Glutamatergic neuron (in vitro differentiated cells): ENCODE data around the gene KCP. TPM values are rescaled to one million over a fixed set of nuclear protein-coding genes. Genes with fewer than 3 reads are reported as not detected.

Experiments used
- DNase-seq: peaks from one replicate; pipeline ENCODE4 v3.0.0; 2022
- H3K27ac Mint-ChIP-seq: one replicate; pipeline ENCODE4 v1.8.0; 2020; ENCODE audit warnings: mild to moderate bottlenecking, mixed read lengths, inconsistent platforms; ENCODE audit not compliant: unreplicated experiment
- H3K27me3 Mint-ChIP-seq: one replicate; pipeline ENCODE4 v1.8.0; 2020; ENCODE audit warnings: mild to moderate bottlenecking, moderate library complexity, mixed read lengths, inconsistent platforms; ENCODE audit not compliant: unreplicated experiment
- H3K36me3 Mint-ChIP-seq: one replicate; pipeline ENCODE4 v1.8.0; 2020; ENCODE audit warnings: mild to moderate bottlenecking, mixed read lengths, inconsistent platforms; ENCODE audit not compliant: unreplicated experiment
- H3K4me1 Mint-ChIP-seq: one replicate; pipeline ENCODE4 v1.8.0; 2020; ENCODE audit warnings: mild to moderate bottlenecking, low read depth, mixed read lengths, inconsistent platforms; ENCODE audit not compliant: unreplicated experiment
- H3K4me3 Mint-ChIP-seq: one replicate; pipeline ENCODE4 v1.8.0; 2020; ENCODE audit warnings: mild to moderate bottlenecking, mixed read lengths, inconsistent platforms; ENCODE audit not compliant: unreplicated experiment
- H3K9me3 Mint-ChIP-seq: one replicate; pipeline ENCODE4 v1.8.0; 2020; ENCODE audit warnings: mild to moderate bottlenecking, moderate library complexity, mixed read lengths, inconsistent platforms; ENCODE audit not compliant: unreplicated experiment
- CTCF ChIP-seq: fragments of 200-600 bp; sonication (generic); IDR thresholded peaks from one replicate; pipeline ENCODE4 v1.5.0; 2021; ENCODE audit not compliant: partially characterized antibody, unreplicated experiment
- total RNA-seq: library from RNA; stranded (reverse); fragmentation: NEBNext Ultra II Directional; extraction: Animal tissue kit (Norgen Biotek cat#: 25700); gene quantifications from one replicate; pipeline ENCODE4 v1.2.1, GENCODE V29; 2021; ENCODE audit not compliant: unreplicated experiment

Gene KCP
- total RNA-seq, 1 donor from 2014 or later = 2.2 TPM

- no peak for TF ChIP-seq CTCF
- Mint-ChIP-seq H3K27me3 (no peaks in the 10 kb centered on the region), H3K36me3 (peaks cover 5% of the 10 kb centered on the region), H3K9me3 (peaks cover 5% of the 10 kb centered on the region), H3K4me1 (no peaks in the 10 kb centered on the region), H3K4me3 (no peak overlapping the region), H3K27ac (no peak overlapping the region)
- no peak for DNase-seq
Measured at GRCh38 chr7:128954150-128954549, 43.6 kb upstream of the KCP start.

- TF ChIP-seq CTCF = no peak
- Mint-ChIP-seq H3K36me3 (no peaks in the 10 kb centered on the region), H3K27me3 (no peaks in the 10 kb centered on the region), H3K4me3 (no peak overlapping the region), H3K27ac (no peak overlapping the region), H3K9me3 (peaks cover 5% of the 10 kb centered on the region), H3K4me1 (no peaks in the 10 kb centered on the region)
- no peak for DNase-seq
Measured at GRCh38 chr7:128951296-128951695, 40.8 kb upstream of the KCP start.

GRCh38 chr7:128948976-128949760 is 38.7 kb upstream of the KCP start:
- TF ChIP-seq CTCF = no peak
- H3K36me3 Mint-ChIP-seq = no peaks in the 10 kb centered on the region
- H3K4me3 Mint-ChIP-seq = no peak overlapping the region
- H3K4me1 Mint-ChIP-seq = no peaks in the 10 kb centered on the region
- H3K27me3 Mint-ChIP-seq = no peaks in the 10 kb centered on the region
- no peak for DNase-seq
- H3K27ac Mint-ChIP-seq = no peak overlapping the region
- H3K9me3 Mint-ChIP-seq = peaks cover 5% of the 10 kb centered on the region

GRCh38 chr7:128948312-128948973 is 37.9 kb upstream of the KCP start:
- H3K4me3 Mint-ChIP-seq = no peak overlapping the region
- peaks cover 3% of the 10 kb centered on the region for H3K9me3 Mint-ChIP-seq
- H3K27ac Mint-ChIP-seq = no peak overlapping the region
- TF ChIP-seq CTCF = no peak
- H3K27me3 Mint-ChIP-seq = no peaks in the 10 kb centered on the region
- H3K36me3 Mint-ChIP-seq = no peaks in the 10 kb centered on the region
- DNase-seq = no peak
- H3K4me1 Mint-ChIP-seq = no peaks in the 10 kb centered on the region

GRCh38 chr7:128947854-128948253 is 37.3 kb upstream of the KCP start:
- Mint-ChIP-seq H3K27ac (no peak overlapping the region), H3K9me3 (peaks cover 3% of the 10 kb centered on the region), H3K27me3 (no peaks in the 10 kb centered on the region), H3K4me3 (no peak overlapping the region), H3K36me3 (no peaks in the 10 kb centered on the region), H3K4me1 (no peaks in the 10 kb centered on the region)
- no peak for DNase-seq
- no peak for TF ChIP-seq CTCF
